Measurements from ENCODE around the gene PDZRN4. TPM values are rescaled to one million over a fixed set of nuclear protein-coding genes. Genes with fewer than 3 reads are reported as not detected.
A peak's percentile ranks its signal among the peaks of the same experiment; 100 is the strongest.

PDZRN4 gene
- total RNA-seq, 4 donors from 2014 or later = 4.2 to 12.9 (median 8.0) TPM

- WGBS, 2 donors (ENCODE audit: low coverage in 1 of 2) = 62 to 83% methylated on average over 1 of the region's 1 CpG
- Histone ChIP-seq H3K4me3 (no peak overlapping the region), H3K27me3 (peaks cover 35% of the 10 kb centered on the region), H3K36me3 (no peaks in the 10 kb centered on the region), H3K27ac (peak overlapping the region in 1 of 4 donors; percentile 8), H3K9me3 (no peaks in the 10 kb centered on the region), H3K4me1 (peaks cover 0 to 2% (median 0%) of the 10 kb centered on the region in 4 donors)
- TF ChIP-seq EP300 (IDR thresholded peaks at IDR 0.05; ENCODE audit: low read depth) = no peak
- TF ChIP-seq CTCF (IDR thresholded peaks at IDR 0.05) = no peak
- TF ChIP-seq POLR2AphosphoS5 (IDR thresholded peaks at IDR 0.05) = no peak
- TF ChIP-seq POLR2A (IDR thresholded peaks at IDR 0.05) = no peak
- in situ Hi-C loops (cut with MboI; ENCODE audit: low pct_ligation_motif_present in 1 of 4, low pct_unique_long_range_greater_than_20kb in 1 of 4, low sequenced_read_pairs in 3 of 4) = no loop called here
- intact Hi-C loops (cut with DNase I; ENCODE audit: low total_unique reads) = no loop called here
- DNase-seq = no peak
Measured at GRCh38 chr12:41193311-41193710, 5.2 kb downstream of the PDZRN4 start.

- WGBS, 2 donors (ENCODE audit: low coverage in 1 of 2) = 78% methylated on average over 2 of the region's 2 CpGs; no CpG with 5 or more reads in 1 of the 2 donors
- H3K27me3 ChIP-seq = no peaks in the 10 kb centered on the region
- intact Hi-C loops (cut with DNase I; ENCODE audit: low total_unique reads) (no loop called here), in situ Hi-C loops (cut with MboI; ENCODE audit: low pct_ligation_motif_present in 1 of 4, low pct_unique_long_range_greater_than_20kb in 1 of 4, low sequenced_read_pairs in 3 of 4) (no loop called here)
- H3K4me3 ChIP-seq = no peak overlapping the region
- no peaks in the 10 kb centered on the region for H3K36me3 ChIP-seq
- no peaks in the 10 kb centered on the region for H3K9me3 ChIP-seq
- DNase-seq = no peak
- no peak for TF ChIP-seq EP300 (IDR thresholded peaks at IDR 0.05; ENCODE audit: low read depth)
- H3K4me1 ChIP-seq = peaks cover 0 to 13% (median 0%) of the 10 kb centered on the region in 4 donors
- H3K27ac ChIP-seq = no peak overlapping the region
Measured at GRCh38 chr12:41202051-41202450, 13.9 kb downstream of the PDZRN4 start.

GRCh38 chr12:41205070-41205709, 17.1 kb downstream of the PDZRN4 start:
- in situ Hi-C loops (cut with MboI; ENCODE audit: low pct_ligation_motif_present in 1 of 4, low pct_unique_long_range_greater_than_20kb in 1 of 4, low sequenced_read_pairs in 3 of 4) (no loop called here), intact Hi-C loops (cut with DNase I; ENCODE audit: low total_unique reads) (no loop called here)
- no peaks in the 10 kb centered on the region for H3K9me3 ChIP-seq
- no peaks in the 10 kb centered on the region for H3K27me3 ChIP-seq
- no peaks in the 10 kb centered on the region for H3K36me3 ChIP-seq
- 20% methylated on average over 4 of the region's 4 CpGs for WGBS, 2 donors (ENCODE audit: low coverage in 1 of 2)
- no peak for TF ChIP-seq POLR2A (IDR thresholded peaks at IDR 0.05)
- TF ChIP-seq POLR2AphosphoS5 (IDR thresholded peaks at IDR 0.05) = no peak
- no peak for TF ChIP-seq EP300 (IDR thresholded peaks at IDR 0.05; ENCODE audit: low read depth)
- TF ChIP-seq CTCF (IDR thresholded peaks at IDR 0.05) = no peak
- H3K4me3 ChIP-seq = peak overlapping the region in 1 of 4 donors; percentile 6
- peaks cover 0 to 13% (median 0%) of the 10 kb centered on the region in 4 donors for H3K4me1 ChIP-seq
- no peak for DNase-seq
- H3K27ac ChIP-seq = peak overlapping the region; percentile 18 to 64 (median 42)

GRCh38 chr12:41206298-41206697, 18.2 kb downstream of the PDZRN4 start:
- no peak for DNase-seq
- H3K27ac ChIP-seq = peak overlapping the region in 3 of 4 donors; percentile 18 to 49 (median 35)
- in situ Hi-C loops (cut with MboI; ENCODE audit: low pct_ligation_motif_present in 1 of 4, low pct_unique_long_range_greater_than_20kb in 1 of 4, low sequenced_read_pairs in 3 of 4) = no loop called here

More at GRCh38 chr12:41206298-41206697, 18.2 kb downstream of the PDZRN4 start:
- Histone ChIP-seq H3K4me3 (no peak overlapping the region), H3K4me1 (peaks cover 0 to 10% (median 0%) of the 10 kb centered on the region in 4 donors), H3K27me3 (no peaks in the 10 kb centered on the region), H3K36me3 (no peaks in the 10 kb centered on the region), H3K9me3 (no peaks in the 10 kb centered on the region)
- no peak for TF ChIP-seq POLR2A (IDR thresholded peaks at IDR 0.05)
- TF ChIP-seq POLR2AphosphoS5 (IDR thresholded peaks at IDR 0.05) = no peak
- no peak for TF ChIP-seq CTCF (IDR thresholded peaks at IDR 0.05)
- TF ChIP-seq EP300 (IDR thresholded peaks at IDR 0.05; ENCODE audit: low read depth) = no peak
- WGBS, 2 donors (ENCODE audit: low coverage in 1 of 2) = 70% methylated on average over 1 of the region's 1 CpG
- intact Hi-C loops (cut with DNase I; ENCODE audit: low total_unique reads) = no loop called here
